Activated CD8-positive, alpha-beta memory T cell treated with anti-CD3 and anti-CD28 coated beads for 36 hours (primary cell): ENCODE measurements around the gene HK1. TPM values are rescaled to one million over a fixed set of nuclear protein-coding genes. Genes with fewer than 3 reads are reported as not detected.

Source experiments
- CTCF ChIA-PET: fragments of 350-600 bp; sonication (Branson Sonifier 250); formaldehyde crosslinking; loops from one replicate; lab custom pipeline; 2021; ENCODE audit warnings: antibody characterized with exemption; lab: Charles Lee
- POLR2A ChIA-PET: fragments of 350-600 bp; sonication (Branson Sonifier 250); formaldehyde crosslinking; loops from one replicate; lab custom pipeline; 2021; ENCODE audit warnings: antibody characterized with exemption; lab: Charles Lee
- total RNA-seq, 2 experiments: library from RNA; stranded (reverse); gene quantifications; one replicate each; pipeline ENCODE4 v1.2.3, GENCODE V29; 2021

HK1 gene
- total RNA-seq, 2 experiments from 2014 or later: 238 TPM

- POLR2A ChIA-PET: interaction anchor here (0.7 kb wide), 2 partner anchors 12 to 33 kb away, joined by 7 to 15 read pairs; no protein-coding TSS in a partner anchor
- CTCF ChIA-PET: no interaction called here
Measured at GRCh38 chr10:69352569-69353264, 74.4 kb downstream of the HK1 start.

GRCh38 chr10:69353977-69354635 lies 75.8 kb downstream of the HK1 start:
- CTCF ChIA-PET: interaction anchor here (0.6 kb wide), 2 partner anchors 168 to 547 kb away, joined by 3 to 4 read pairs; no protein-coding TSS in a partner anchor
- POLR2A ChIA-PET: interaction anchor here (0.6 kb wide), 1 partner anchor 36 kb away, joined by 5 read pairs; no protein-coding TSS in a partner anchor

- ChIA-PET CTCF (interaction anchor here (0.7 kb wide), 1 partner anchor 638 kb away, joined by 4 read pairs; no protein-coding TSS in a partner anchor), POLR2A (interaction anchor here (0.7 kb wide), 1 partner anchor 28 kb away, joined by 7 read pairs; no protein-coding TSS in a partner anchor)
Measured at GRCh38 chr10:69356187-69356586, 77.9 kb downstream of the HK1 start.

GRCh38 chr10:69358148-69358795 lies 80.0 kb downstream of the HK1 start:
- CTCF ChIA-PET: interaction anchor here (0.6 kb wide), 1 partner anchor 24 kb away, joined by 3 read pairs; no protein-coding TSS in a partner anchor

GRCh38 chr10:69359148-69359547 lies 80.9 kb downstream of the HK1 start:
- POLR2A ChIA-PET: no interaction called here
- CTCF ChIA-PET: no interaction called here

More at GRCh38 chr10:69358148-69358795, 80.0 kb downstream of the HK1 start:
- POLR2A ChIA-PET: interaction anchor here (0.5 kb wide), 1 partner anchor 207 kb away, joined by 3 read pairs; no protein-coding TSS in a partner anchor

GRCh38 chr10:69359594-69359993 lies 81.3 kb downstream of the HK1 start:
- POLR2A ChIA-PET: no interaction called here
- CTCF ChIA-PET: no interaction called here

GRCh38 chr10:69360485-69361302 lies 82.4 kb downstream of the HK1 start:
- POLR2A ChIA-PET: no interaction called here
- CTCF ChIA-PET: no interaction called here

GRCh38 chr10:69361303-69361614 lies 83.0 kb downstream of the HK1 start:
- ChIA-PET CTCF (no interaction called here), POLR2A (no interaction called here)

GRCh38 chr10:69362471-69362954 lies 84.2 kb downstream of the HK1 start:
- ChIA-PET POLR2A (no interaction called here), CTCF (interaction anchor here (1.1 kb wide), 1 partner anchor 11 kb away, joined by 3 read pairs; no protein-coding TSS in a partner anchor)

GRCh38 chr10:69363666-69364065 lies 85.4 kb downstream of the HK1 start:
- ChIA-PET CTCF (interaction anchor here (1.1 to 1.5 kb wide), 2 partner anchors 12 to 44 kb away, joined by 3 to 5 read pairs; no protein-coding TSS in a partner anchor), POLR2A (no interaction called here)

GRCh38 chr10:69364232-69364940 lies 86.1 kb downstream of the HK1 start:
- CTCF ChIA-PET: interaction anchor here (1.5 kb wide), 1 partner anchor 44 kb away, joined by 5 read pairs; no protein-coding TSS in a partner anchor

GRCh38 chr10:69366738-69367137 lies 88.4 kb downstream of the HK1 start:
- CTCF ChIA-PET: no interaction called here

More at GRCh38 chr10:69364232-69364940, 86.1 kb downstream of the HK1 start:
- POLR2A ChIA-PET: interaction anchor here (0.6 kb wide), 1 partner anchor 11 kb away, joined by 7 read pairs; no protein-coding TSS in a partner anchor

GRCh38 chr10:69367469-69367868 lies 89.2 kb downstream of the HK1 start:
- CTCF ChIA-PET: interaction anchor here (0.6 kb wide), 1 partner anchor 227 kb away, joined by 3 read pairs; no protein-coding TSS in a partner anchor
- POLR2A ChIA-PET: no interaction called here

More at GRCh38 chr10:69366738-69367137, 88.4 kb downstream of the HK1 start:
- POLR2A ChIA-PET: no interaction called here

GRCh38 chr10:69372126-69372980 lies 94.1 kb downstream of the HK1 start:
- POLR2A ChIA-PET: no interaction called here
- CTCF ChIA-PET: no interaction called here

- POLR2A ChIA-PET: no interaction called here
- CTCF ChIA-PET: no interaction called here
Measured at GRCh38 chr10:69374242-69374641, 95.9 kb downstream of the HK1 start.

GRCh38 chr10:69374931-69375306 lies 96.6 kb downstream of the HK1 start:
- CTCF ChIA-PET: no interaction called here
- POLR2A ChIA-PET: no interaction called here
